Left renal cortex interstitium (tissue), 4 donors: Measurements from ENCODE around the gene TMSB4Y. TPM values are rescaled to one million over a fixed set of nuclear protein-coding genes. Genes with fewer than 3 reads are reported as not detected.

Experiments
- DNase-seq, 4 donors: peaks; one replicate each; pipeline ENCODE4 v3.0.0-alpha.2; 2013; ENCODE audit warnings: low read depth in 4 of 4, low spot score in 2 of 4, missing footprints in 1 of 4
- polyA plus RNA-seq, 4 donors: library from polyadenylated mRNA; unstranded; fragments of 120-200 nt; gene quantifications; one replicate each; pipeline ENCODE4 v1.2.1, GENCODE V29; 2013; ENCODE audit not compliant: insufficient read length in 4 of 4

TMSB4Y gene
- 1 to 10 TPM; 5.4 to 6.2 (median 5.8) TPM for polyA plus RNA-seq

DNA sequence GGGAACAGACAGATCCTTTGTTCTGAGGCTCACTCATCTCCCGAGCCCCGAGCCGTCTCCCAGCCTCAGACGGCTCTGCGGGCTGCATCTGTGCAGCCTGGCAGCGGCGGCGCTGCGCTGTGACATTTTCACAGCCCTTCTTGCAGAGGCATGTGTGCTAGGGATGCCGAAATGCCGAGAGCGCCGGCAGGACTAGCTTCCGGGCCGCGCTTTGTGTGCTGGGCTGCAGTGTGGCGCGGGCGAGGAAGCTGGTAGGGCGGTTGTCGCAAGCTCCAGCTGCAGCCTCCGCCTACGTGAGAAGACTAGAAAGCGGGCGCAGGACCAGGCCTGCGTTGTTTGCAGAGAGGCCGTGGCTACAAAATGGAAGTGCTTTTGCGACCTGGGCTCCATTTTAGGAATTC, at the start of gene TMSB4Y:
Gene TMSB4Y (plus strand): TSS at position 332 of the 401 bp plus-strand sequence.
- peak in 1 of 4 donors; percentile 50 for DNase-seq

DNA sequence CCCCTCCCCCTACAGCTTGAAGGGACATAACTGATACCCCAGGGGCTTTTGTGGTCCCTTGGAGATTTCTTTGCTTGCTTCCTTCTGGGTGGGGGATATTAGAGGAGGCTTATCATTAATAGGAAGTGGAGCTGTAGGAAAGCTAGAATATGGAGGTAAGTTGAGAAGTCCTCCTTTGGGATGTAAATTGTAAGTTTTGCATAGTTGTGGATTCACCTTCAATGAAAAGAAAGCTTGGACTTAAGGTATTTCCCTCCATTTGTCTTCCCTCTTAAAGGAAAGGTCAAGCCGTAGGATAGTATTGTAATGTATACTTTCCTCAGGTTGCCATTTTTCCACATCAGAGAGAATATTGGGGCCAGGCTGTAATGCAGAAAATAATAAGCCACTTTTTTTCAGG, 39.5 kb upstream of the TMSB4Y start:
- no peak for DNase-seq

DNA sequence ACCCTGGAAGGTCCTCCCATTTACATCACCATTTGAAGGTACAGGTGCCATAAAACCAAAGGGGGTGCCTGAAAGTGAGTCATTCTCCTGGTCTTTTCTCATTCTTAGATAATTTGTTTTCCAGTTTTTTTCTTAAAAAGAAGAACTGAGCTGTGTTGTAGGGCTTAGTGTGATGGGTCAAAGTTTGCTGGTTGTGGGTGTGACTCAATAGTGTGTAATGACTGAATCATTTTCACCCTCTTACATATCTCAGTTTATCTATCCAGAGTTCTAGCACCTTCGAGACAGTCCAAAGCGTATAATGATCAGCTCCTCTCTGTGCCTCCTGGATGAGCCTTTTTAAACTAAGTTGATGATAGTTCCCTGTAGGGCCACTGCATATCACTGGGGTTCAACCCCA, 32.6 kb upstream of the TMSB4Y start:
- no peak for DNase-seq

DNA sequence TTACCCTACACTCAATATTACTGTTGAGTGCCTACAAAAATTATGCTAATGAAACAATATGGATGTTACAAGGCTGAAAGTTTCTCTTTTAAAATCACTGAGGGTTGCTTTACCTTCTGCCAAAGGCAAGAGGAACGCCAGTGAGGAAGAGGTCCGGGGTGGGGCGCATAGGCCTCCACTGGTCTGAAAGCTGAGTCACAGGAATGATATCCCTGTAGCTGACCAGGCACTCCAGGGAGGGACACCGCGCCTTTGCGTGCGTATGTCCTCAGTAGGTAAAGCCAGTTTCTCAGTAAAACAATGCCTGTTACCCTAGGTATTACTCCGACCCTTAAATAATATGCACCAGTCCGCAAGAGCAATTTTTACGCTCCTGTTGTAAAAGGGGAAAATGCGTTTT, 1.4 kb upstream of the TMSB4Y start:
- DNase-seq = no peak

DNA sequence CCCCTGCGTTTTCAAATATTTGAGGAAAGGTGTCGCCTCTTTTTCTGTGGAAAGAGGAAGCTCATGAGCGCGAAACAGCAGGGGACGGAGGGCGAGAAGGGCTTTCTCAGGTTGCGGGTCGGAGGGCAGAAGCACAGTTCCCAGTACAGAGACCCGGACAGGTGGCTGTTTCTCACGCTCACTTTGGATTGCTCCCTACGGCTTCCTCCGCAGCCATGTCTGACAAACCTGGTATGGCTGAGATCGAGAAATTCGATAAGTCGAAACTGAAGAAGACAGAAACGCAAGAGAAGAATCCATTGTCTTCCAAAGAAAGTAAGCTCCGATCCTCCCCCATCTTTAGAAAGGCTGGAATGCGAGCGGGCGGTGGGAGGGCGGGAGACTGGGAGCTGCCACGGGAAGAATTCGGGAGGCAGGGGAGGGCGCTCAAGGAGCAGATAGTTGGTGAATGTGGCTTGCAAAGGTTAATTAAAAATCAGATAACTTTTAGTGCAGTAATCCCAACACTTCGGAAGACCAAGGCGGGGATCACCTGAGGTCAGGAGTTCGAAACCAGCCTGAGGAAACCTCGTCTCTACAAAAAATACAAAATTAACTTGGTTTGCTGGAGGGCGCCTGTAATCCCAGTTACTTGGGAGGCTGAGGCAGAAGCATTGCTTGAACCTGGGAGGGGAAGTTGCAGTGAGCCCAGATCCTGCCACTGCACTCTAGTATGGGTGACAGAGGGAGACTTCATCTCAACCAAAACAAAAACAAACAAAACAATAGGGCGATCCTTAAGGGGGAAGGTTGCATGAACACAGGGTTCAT, 627 bp downstream of the TMSB4Y start:
- peak in 1 of 4 donors; percentile 32 for DNase-seq

DNA sequence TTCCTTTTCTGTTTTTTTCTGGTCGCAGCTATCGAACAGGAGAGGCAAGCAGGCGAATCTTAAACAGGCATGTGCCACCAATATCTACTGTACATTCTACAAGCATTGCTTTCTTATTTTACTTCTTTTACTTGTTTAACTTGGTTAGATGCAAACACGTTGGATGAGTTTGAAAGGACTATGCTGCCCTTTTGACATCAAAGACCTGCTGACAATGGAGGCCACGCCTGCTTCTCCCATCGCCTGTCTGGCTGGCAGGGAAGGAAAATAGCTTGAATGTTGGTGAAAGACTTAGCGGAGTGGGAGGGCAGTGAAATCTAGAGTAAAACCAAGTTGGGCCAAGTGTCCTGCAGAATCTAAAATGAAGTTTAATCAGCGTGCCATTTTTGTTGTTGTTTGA, 1.5 kb downstream of the TMSB4Y start:
- DNase-seq = no peak

DNA sequence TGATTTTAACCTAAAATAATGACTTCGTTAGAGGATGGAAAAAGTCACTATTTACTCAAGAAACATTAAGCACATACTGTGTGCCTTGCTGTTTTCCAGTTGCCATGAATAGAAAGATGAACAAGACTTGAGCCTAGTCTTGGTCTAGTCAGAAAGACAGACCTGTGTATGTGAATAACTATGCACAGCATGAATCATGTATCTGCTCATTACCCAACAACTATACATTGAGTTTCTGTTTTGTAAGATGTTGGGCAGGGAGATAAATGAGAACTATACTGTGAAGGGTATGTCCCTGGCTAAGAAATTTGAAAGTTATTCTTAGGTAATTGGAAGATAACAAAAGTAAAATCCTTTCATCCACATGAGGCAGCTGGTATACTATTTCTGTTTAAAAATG, 4.3 kb downstream of the TMSB4Y start:
- no peak for DNase-seq

DNA sequence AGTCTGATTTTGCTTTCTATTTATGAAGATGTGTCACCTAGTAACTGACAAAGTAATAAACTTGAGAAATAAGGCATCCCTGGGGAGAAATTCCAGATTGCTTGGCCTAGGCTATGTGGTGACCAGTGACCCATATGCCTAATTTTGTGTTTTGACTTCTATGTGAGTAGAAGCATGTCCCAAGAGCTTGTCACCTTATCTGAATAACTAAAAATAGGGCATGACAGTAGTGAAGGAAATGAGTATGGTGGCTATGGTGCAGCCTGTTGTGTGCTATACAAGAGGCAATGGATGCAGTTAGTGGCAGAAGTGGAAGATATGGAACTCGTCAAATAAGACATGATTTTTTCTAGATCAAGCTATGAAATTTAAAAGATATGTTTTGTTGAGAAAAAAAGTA, 15.3 kb downstream of the TMSB4Y start:
- DNase-seq = no peak

DNA sequence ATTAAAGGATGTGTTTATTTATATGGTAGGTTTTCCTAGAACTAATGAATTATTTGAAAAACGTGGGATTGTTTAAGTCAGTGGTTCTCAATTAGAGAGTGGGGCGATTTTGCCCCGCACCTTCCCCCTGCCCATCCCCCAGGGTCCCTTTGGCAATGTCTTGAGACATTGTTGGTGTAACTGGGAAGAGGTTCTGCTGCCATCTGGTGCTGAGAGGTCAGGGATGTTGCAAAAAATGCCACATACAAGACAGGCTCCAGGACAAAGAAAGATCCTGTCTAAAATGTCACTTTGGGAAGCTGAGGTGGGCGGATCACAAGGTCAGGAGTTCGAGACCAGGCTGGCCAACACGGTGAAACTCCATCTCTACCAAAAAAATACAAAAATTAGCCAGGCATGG, 25.8 kb downstream of the TMSB4Y start:
- no peak for DNase-seq

DNA sequence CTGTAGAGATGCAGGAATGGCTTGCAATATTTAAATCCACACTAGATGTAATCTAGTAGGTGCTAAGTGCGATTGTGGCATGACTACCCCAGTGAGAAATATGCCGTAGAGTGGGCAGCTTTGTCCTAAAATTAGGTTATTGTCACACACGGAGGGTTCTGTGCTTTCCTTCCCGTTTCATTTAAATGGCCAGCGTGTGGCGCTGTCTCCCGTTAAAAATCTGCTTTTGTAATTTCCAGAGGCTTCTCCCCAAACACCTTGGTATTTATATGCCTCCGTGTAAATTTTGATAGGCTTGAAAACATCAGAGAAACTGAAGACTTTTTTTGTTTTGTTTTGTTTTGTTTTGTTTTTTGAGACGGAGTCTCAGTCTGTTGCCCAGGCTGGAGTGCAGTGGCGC, 34.9 kb downstream of the TMSB4Y start:
- DNase-seq = no peak

DNA sequence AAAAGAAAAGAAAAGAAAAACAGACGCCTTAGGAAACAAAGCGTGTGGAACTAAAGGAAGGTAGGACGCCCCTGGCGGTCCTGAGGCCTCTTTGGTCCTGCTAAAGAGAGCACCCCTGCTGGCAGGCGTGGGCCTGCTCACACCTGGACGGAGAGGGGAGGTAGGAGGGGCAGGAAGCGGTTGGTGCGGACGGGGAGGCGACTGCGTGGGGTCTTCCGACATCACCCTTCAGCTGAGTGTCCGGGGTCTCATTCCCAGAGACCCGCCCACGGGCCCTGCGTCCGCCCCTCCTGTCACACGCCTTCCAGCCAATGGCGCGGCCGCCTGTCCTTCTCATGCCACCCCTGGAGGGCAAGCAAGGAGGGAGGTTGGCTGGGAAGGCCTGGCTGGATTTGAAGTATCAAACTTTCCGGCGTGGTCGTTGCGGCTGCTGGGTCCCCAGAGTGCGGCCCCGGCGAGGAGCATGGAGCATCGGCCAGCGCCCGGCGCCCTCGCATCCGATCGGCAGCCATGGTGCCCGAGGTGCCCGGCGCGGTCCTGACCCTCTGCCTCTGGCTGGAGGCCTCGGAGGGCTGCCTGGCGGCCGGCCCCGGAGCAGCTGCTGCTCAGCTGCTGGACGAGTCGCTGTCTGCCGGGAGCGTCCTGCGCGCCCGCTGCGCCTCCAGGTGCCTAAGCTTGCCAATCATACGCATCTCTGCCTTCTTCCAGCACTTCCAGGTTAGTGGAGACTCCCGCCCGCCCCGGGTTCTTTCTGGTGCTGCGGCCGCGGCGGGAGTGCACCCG, 47.8 kb downstream of the TMSB4Y start:
- peak in 2 of 4 donors; percentile 37 to 43 for DNase-seq

DNA sequence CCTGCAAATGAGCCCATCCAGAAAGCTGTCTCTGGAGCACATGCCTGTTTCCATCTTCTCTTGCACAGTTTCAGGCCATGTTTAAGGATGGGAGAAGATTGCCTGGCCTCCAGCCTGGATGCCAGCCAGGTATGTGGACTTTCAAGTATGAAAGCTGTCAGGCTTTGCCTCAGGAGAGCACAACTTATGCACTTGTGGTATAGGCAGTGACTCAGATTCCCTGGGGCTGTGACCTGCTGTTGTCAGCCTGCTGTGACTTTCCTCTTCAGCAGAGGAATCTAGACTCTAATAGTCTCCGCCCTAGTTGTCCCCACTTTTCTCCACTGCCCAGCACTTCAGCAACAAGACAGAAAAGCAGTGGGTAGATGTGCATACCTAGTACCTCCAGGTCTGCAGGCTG, 51.0 kb downstream of the TMSB4Y start:
- DNase-seq = no peak

Other genes starting within 250 kb of the TMSB4Y start
- gene UTY, start 223.9 kb upstream of the TMSB4Y start, polyA plus RNA-seq = 10 to 100 TPM; 19.7 to 27.6 (median 25.4) TPM